Stomach smooth muscle (tissue), 2 donors: ENCODE measurements around the gene FRMPD1.

Source experiments
- H3K27ac ChIP-seq: one replicate; pipeline ENCODE4 v1.7.0; 2013; ENCODE audit warnings: mild to moderate bottlenecking, low read length, inconsistent platforms
- H3K27me3 ChIP-seq, 2 donors: one replicate each; pipeline ENCODE4 v1.7.0; 2013; ENCODE audit warnings: low read length in 2 of 2; ENCODE audit not compliant: insufficient read depth in 2 of 2, control insufficient read depth in 1 of 2
- H3K36me3 ChIP-seq, 2 donors: one replicate each; pipeline ENCODE4 v1.7.0; 2013; ENCODE audit warnings: low read length in 2 of 2; ENCODE audit not compliant: control insufficient read depth in 2 of 2, insufficient read depth in 2 of 2
- H3K4me1 ChIP-seq: one replicate; pipeline ENCODE4 v1.7.0; 2013; ENCODE audit warnings: low read length; ENCODE audit not compliant: control insufficient read depth, insufficient read depth
- H3K4me3 ChIP-seq, 2 donors: one replicate each; pipeline ENCODE4 v1.7.0; 2013; ENCODE audit warnings: low read length in 2 of 2
- H3K9ac ChIP-seq, 2 donors: one replicate each; pipeline ENCODE4 v1.7.0; 2013; ENCODE audit warnings: low read length in 2 of 2, mild to moderate bottlenecking in 1 of 2
- H3K9me3 ChIP-seq, 2 donors: one replicate each; pipeline ENCODE4 v1.7.0; 2013; ENCODE audit warnings: low read length in 2 of 2; ENCODE audit not compliant: control insufficient read depth in 2 of 2
- donor health status: healthy.
- donor health status: Pancreatic carcinoma.

Gene FRMPD1

GRCh38 chr9:37653385-37653784, 2.6 kb downstream of the FRMPD1 start:
- Histone ChIP-seq H3K27ac (no peak overlapping the region), H3K9me3 (no peaks in the 10 kb centered on the region), H3K4me3 (no peak overlapping the region), H3K9ac (no peak overlapping the region), H3K36me3 (no peaks in the 10 kb centered on the region), H3K4me1 (peaks cover 13% of the 10 kb centered on the region), H3K27me3 (peaks cover 33 to 36% of the 10 kb centered on the region in 2 donors)

GRCh38 chr9:37656936-37657335, 6.2 kb downstream of the FRMPD1 start:
- H3K9me3 ChIP-seq, result no peaks in the 10 kb centered on the region
- no peak overlapping the region for H3K27ac ChIP-seq
- H3K27me3 ChIP-seq, result peaks cover 31 to 35% of the 10 kb centered on the region in 2 donors
- H3K36me3 ChIP-seq, result no peaks in the 10 kb centered on the region
- H3K4me3 ChIP-seq, result no peak overlapping the region
- no peak overlapping the region for H3K9ac ChIP-seq
- no peaks in the 10 kb centered on the region for H3K4me1 ChIP-seq

DNA sequence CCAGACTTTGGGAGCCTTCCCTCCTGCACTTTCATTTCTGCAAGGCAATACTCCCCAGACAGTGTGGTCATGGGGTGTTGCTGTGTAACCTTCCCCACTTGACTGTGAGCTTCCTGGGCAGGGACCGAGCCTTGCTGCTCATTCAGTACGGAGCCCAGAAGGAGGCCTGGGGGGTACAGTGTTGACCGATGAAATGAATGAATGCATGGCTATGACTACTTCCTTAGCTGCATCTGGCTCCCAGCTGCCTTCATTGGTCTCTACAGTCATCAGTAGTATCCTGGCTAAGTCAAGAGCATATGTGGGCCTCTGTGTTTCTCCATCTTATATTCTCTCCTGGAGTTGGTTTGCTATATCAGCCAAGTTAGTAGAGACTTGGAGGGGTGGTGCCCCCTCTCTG, 9.9 kb downstream of the FRMPD1 start:
- Histone ChIP-seq H3K36me3 (no peaks in the 10 kb centered on the region), H3K9me3 (no peaks in the 10 kb centered on the region), H3K27me3 (peaks cover 3 to 11% of the 10 kb centered on the region in 2 donors), H3K4me1 (no peaks in the 10 kb centered on the region), H3K4me3 (no peak overlapping the region), H3K9ac (no peak overlapping the region), H3K27ac (no peak overlapping the region)

GRCh38 chr9:37663926-37664325, 13.2 kb downstream of the FRMPD1 start:
- no peaks in the 10 kb centered on the region for H3K9me3 ChIP-seq
- peaks cover 6 to 15% of the 10 kb centered on the region in 2 donors for H3K27me3 ChIP-seq
- no peaks in the 10 kb centered on the region for H3K4me1 ChIP-seq
- no peak overlapping the region for H3K27ac ChIP-seq
- no peaks in the 10 kb centered on the region for H3K36me3 ChIP-seq
- H3K9ac ChIP-seq, result no peak overlapping the region
- no peak overlapping the region for H3K4me3 ChIP-seq

DNA sequence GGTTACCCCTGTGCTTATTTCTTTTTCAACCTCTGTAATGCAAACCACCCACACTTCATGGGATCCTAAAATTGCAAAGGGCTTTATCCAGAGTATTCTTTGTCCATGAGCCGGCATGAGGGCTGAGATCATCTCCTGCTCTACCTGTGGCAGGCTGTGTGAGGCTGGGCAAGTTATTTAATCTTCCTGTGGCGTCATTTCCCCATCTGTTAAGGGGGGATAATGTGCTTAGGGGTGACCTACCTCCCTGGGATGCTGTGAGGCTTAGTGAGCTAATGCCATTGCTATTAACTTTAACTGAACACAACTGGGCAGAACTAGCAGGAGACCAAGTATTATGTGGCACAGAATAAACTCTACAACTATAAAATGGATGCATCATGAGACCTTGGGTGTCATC, 17.0 kb downstream of the FRMPD1 start:
- peaks cover 11% of the 10 kb centered on the region in 2 donors for H3K27me3 ChIP-seq
- no peaks in the 10 kb centered on the region for H3K9me3 ChIP-seq
- H3K27ac ChIP-seq, result no peak overlapping the region
- no peak overlapping the region for H3K9ac ChIP-seq
- no peaks in the 10 kb centered on the region for H3K4me1 ChIP-seq
- no peaks in the 10 kb centered on the region for H3K36me3 ChIP-seq
- H3K4me3 ChIP-seq, result no peak overlapping the region

GRCh38 chr9:37668116-37668601, 17.4 kb downstream of the FRMPD1 start:
- H3K27ac ChIP-seq, result no peak overlapping the region
- H3K4me3 ChIP-seq, result no peak overlapping the region
- H3K9ac ChIP-seq, result no peak overlapping the region
- no peaks in the 10 kb centered on the region for H3K9me3 ChIP-seq
- peaks cover 11% of the 10 kb centered on the region in 2 donors for H3K27me3 ChIP-seq
- no peaks in the 10 kb centered on the region for H3K4me1 ChIP-seq
- H3K36me3 ChIP-seq, result no peaks in the 10 kb centered on the region

DNA sequence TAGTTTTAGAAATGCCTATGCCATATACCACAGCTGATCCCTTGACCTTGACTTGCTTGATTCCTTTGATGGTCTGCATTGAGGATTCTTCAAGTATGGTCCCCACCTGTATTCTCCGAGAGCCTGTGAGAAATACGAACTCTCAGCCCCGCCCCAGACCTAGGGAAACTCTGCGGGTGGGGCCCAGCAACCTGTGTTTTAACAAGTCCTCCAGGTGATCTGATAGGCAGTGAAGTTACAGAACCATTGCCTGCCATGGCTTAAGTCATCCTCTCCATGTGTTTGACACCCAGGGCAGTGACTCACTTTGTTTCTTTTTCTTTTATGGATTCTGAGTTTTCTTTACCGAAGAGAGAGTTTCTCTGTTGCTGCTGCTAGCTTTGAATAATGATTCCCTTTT, 18.5 kb downstream of the FRMPD1 start:
- Histone ChIP-seq H3K36me3 (no peaks in the 10 kb centered on the region), H3K27me3 (peaks cover 11% of the 10 kb centered on the region in 2 donors), H3K4me3 (no peak overlapping the region), H3K27ac (no peak overlapping the region), H3K4me1 (no peaks in the 10 kb centered on the region), H3K9ac (no peak overlapping the region), H3K9me3 (no peaks in the 10 kb centered on the region)

DNA sequence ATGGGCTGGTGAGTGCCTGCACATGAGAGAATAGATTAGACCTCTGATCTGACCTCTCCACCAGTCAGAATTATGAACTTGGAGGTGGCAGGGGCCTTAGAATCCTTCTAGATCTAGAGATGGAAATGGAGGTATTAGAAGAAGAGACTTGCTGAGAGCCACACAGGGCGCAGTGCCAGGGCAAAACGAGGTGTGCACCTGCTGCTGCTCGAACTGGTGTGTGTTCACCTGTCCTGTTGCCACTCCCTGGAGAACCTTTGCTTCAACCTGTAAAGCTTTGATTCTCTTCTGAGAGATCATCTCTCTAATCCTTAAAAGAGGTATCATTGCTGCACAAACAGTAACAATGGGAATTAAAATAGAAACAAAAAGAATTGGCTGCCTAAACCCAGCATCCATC, 24.9 kb downstream of the FRMPD1 start:
- no peak overlapping the region for H3K27ac ChIP-seq
- no peaks in the 10 kb centered on the region for H3K36me3 ChIP-seq
- no peaks in the 10 kb centered on the region for H3K4me1 ChIP-seq
- H3K27me3 ChIP-seq, result peaks cover 0 to 6% of the 10 kb centered on the region in 2 donors
- H3K9ac ChIP-seq, result no peak overlapping the region
- H3K4me3 ChIP-seq, result no peak overlapping the region
- H3K9me3 ChIP-seq, result no peaks in the 10 kb centered on the region

GRCh38 chr9:37676411-37676830, 25.7 kb downstream of the FRMPD1 start:
- no peaks in the 10 kb centered on the region for H3K9me3 ChIP-seq
- H3K9ac ChIP-seq, result no peak overlapping the region
- H3K27me3 ChIP-seq, result peaks cover 0 to 6% of the 10 kb centered on the region in 2 donors
- no peaks in the 10 kb centered on the region for H3K4me1 ChIP-seq
- H3K27ac ChIP-seq, result no peak overlapping the region
- H3K36me3 ChIP-seq, result no peaks in the 10 kb centered on the region
- no peak overlapping the region for H3K4me3 ChIP-seq

DNA sequence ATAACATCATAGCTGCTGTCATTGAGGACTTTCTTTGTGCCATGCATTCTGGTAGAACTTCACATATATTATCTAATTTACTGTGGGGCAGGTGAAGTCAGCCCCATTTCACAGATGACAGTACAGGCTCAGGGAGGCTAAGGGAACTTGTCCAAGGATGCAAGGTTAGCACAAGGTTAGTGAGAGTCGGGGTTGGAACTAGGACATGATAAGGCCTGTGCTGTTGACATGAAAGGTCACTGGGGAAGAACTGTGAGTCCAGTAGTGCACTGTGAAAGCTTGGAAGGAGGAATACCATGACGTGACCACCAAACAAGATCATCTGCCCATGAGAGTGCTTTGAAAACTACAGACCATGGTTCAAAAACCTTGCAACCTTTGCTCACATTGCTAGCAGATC, 26.7 kb downstream of the FRMPD1 start:
- Histone ChIP-seq H3K36me3 (no peaks in the 10 kb centered on the region), H3K27me3 (peaks cover 0 to 6% of the 10 kb centered on the region in 2 donors), H3K9me3 (no peaks in the 10 kb centered on the region), H3K4me3 (no peak overlapping the region), H3K4me1 (no peaks in the 10 kb centered on the region), H3K27ac (no peak overlapping the region), H3K9ac (no peak overlapping the region)

- Histone ChIP-seq H3K4me3 (no peak overlapping the region), H3K27me3 (peaks cover 0 to 7% of the 10 kb centered on the region in 2 donors), H3K4me1 (no peaks in the 10 kb centered on the region), H3K9me3 (no peaks in the 10 kb centered on the region), H3K36me3 (no peaks in the 10 kb centered on the region), H3K27ac (no peak overlapping the region), H3K9ac (no peak overlapping the region)
Measured at GRCh38 chr9:37678789-37679273, 28.1 kb downstream of the FRMPD1 start.
